ENCODE results near the gene MEF2C.
"Not testable (repeated sequence)": the region's sequence is repeated elsewhere in the genome, so short reads cannot be mapped to it uniquely, and the experiment has no call there.

The MEF2C gene

DNA sequence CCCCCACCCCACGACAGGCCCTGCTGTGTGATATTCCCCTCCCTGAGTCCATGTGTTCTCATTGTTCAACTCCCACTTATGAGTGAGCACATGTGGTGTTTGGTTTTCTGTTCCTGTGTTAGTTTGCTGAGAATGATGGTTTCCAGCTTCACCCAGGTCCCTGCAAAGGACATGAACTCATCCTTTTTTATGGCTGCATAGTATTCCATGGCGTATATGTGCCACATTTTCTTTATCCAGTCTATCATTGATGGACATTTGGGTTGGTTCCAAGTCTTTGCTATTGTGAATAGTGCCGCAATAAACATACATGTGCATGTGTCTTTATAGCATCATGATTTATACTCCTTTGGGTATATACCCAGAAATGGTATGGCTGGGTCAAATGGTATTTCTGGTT, 89.2 kb downstream of the MEF2C start:
- not testable (repeated sequence) for DNase-seq

- DNase-seq = no peak
Observed at GRCh38 chr5:88792144-88792840, 90.7 kb downstream of the MEF2C start.

DNA sequence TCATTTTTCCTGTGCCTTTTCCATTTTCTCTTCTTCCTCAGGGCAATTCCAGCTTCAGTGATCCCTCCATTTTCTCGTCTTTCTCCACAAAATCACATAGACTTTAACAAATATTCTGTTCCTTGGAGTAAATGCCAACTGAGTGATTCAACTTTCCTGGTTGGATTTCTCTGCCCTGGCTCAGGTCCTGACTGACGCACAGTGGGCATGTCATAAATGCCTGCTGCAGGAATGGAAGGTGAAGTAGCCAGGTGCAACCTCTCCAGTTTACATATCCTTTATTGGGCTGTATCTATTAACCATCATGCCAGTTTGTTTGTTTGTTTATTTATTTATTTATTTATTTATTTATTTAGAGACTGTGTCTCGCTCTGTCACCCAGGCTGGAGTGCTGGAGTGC, 95.1 kb downstream of the MEF2C start:
- DNase-seq = no peak

DNA sequence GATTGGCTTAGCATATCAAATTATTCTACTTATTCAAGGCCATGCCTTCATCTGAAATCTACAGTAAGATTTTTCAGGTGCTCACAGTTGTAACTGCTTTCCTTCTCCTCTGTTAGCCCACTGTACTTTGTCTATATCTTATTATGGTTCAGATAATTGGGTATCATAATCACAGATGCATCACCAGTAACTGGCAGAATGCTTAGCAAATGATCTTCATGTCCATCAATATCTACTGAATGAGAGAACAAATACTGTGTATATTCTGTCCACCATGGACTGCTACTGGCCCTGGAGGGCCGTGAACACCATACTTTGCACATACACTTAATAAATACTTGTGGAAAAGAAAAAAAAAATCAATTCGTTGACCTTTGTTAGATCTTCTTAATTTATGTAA, 96.2 kb downstream of the MEF2C start:
- no peak for DNase-seq

- DNase-seq = no peak
Observed at GRCh38 chr5:88785746-88786565, 97.0 kb downstream of the MEF2C start.

- DNase-seq = no peak
Observed at GRCh38 chr5:88782571-88782970, 100.4 kb downstream of the MEF2C start.

DNA sequence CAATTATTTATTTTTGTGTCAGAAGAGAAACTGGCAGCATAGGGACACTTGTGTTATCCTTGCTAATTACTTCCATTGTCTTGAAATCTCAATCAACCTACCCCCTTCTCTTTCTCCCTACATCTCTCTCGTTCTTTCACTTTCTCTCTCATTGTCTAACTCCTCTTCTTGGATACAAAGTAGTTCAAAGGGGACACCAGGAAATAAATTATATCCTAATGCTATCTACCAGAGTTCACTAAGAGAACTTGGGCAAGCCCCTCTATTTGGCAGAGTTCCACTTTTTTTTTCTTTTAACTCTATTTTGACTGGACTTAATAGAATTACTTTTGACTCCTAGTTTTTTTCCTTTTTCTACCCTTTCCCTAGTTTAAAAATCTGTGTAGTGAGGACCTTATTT, 102.2 kb downstream of the MEF2C start:
- DNase-seq = no peak

- DNase-seq = no peak
Observed at GRCh38 chr5:88778736-88779135, 104.2 kb downstream of the MEF2C start.

DNA sequence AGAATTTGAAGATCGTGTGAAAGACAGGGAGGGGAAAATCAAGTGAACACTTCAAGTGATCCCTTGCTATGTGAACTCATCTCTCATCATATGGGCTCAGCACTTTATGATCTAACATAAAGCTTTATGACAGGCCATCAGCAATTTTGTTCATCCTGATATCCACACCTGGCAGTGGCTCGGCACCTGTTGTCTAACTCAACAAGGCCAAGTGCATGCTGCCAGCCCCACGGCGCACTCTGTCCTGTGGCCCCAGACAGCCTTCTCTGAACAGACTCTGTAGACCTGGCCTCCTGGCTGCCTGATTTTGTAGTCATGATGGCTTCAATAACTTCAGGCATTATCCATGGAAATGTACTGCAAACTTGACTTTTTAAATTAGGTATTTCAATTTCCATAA, 106.3 kb downstream of the MEF2C start:
- no peak for DNase-seq

- no peak for DNase-seq
Observed at GRCh38 chr5:88772831-88773230, 110.2 kb downstream of the MEF2C start.

DNA sequence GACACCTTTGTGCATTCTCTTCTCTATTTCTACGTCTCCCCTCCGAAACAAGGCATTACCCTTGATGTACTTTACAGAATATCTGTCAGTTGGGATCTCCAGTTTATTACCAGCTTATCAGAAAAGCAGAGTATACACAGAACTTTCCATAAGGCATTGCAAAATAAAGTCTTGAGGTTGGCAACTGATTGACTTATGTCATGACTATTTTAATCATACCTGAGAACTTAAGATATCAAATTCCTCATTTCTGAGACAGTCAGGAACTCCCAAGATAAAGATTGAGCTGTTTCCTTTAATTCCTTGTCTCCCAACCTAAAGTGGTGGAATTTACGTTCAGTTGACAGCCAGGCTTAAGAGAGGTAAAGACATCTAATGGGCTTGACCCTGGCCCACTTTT, 110.9 kb downstream of the MEF2C start:
- no peak for DNase-seq

- DNase-seq = no peak
Observed at GRCh38 chr5:88770276-88771257, 112.4 kb downstream of the MEF2C start.

DNA sequence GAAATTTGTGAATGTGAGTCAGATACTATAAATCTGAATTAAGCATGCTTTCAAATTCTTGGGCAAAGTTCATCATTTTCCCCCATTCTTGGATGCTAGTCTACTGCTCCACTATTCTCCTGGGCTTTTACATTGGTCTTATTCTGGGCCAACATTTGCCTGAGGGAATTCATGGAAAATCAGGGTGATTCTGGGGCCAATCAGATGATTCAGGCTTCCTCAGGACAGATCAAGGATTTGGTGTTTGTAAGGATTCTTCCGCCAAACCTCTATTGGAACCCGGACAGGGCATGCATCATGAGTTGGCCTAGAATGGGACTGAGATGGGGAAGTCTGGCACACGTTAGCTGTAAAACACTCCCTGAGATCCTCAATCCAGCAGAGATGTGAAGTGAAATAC, 113.8 kb downstream of the MEF2C start:
- no peak for DNase-seq

- DNase-seq = no peak
Observed at GRCh38 chr5:88768411-88768810, 114.6 kb downstream of the MEF2C start.

DNA sequence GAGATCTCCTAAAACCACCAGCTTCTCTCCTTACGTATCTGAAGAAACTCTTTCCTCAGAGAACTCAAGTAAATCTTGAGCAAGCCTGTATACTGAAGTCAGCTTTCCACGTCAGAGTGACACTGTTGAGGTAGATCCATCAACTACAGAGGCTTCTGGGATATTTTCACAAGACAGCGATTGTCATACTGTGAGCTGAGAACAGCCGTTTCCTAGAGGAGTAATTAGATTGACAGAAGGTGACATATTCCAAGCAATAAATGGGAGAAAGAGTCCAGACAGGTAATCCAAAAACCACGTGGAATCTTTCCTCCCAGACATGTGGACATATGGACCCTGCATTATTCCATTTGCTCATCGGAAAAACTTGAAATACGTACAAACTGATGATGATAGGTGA, 117.2 kb downstream of the MEF2C start:
- no peak for DNase-seq

- no peak for DNase-seq
Observed at GRCh38 chr5:88765171-88765570, 117.8 kb downstream of the MEF2C start.

GRCh38 chr5:88761939-88762338, 121.0 kb downstream of the MEF2C start:
- DNase-seq = no peak

- no peak for DNase-seq
Observed at GRCh38 chr5:88761269-88761850, 121.6 kb downstream of the MEF2C start.

DNA sequence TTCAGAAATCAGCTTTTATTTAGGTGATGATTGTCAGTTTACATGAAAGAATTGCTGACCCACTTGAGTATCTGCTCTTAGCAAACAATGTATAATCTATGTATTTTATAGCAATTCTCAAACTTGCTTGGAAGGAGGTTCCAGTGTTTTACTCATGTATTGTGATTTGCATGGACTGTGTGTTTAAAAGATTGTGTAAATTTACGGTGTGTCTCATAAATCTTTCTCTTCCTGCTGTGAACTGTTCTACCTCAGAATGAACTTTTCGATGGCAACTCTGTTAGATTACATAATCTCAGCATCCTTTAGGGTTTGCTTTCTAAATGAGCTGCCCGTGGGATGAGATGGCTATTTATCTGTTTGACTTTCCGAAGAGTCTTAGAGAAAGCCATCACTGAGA, 122.5 kb downstream of the MEF2C start:
- DNase-seq = no peak

DNA sequence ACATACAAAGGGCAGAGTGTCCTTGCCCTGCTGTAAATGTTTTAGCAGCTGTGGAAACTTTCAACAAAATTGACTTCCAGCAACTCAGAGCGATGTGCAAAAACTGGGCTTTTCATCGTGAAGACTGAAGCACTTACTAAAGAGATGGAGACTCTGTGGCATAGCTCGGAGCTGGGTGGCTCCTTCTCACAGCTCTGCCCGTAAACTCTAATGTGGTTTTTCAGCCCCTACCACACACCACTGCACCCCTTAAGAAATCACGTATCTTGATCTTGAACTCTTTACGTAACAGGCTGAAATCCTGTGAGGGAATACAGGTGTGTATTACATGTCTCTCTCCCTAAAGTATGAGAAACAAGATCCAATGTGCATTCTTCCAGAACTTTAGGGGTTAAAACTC, 124.4 kb downstream of the MEF2C start:
- DNase-seq = no peak

GRCh38 chr5:88758184-88758583, 124.8 kb downstream of the MEF2C start:
- no peak for DNase-seq

- no peak for DNase-seq
Observed at GRCh38 chr5:88756953-88757352, 126.0 kb downstream of the MEF2C start.

DNA sequence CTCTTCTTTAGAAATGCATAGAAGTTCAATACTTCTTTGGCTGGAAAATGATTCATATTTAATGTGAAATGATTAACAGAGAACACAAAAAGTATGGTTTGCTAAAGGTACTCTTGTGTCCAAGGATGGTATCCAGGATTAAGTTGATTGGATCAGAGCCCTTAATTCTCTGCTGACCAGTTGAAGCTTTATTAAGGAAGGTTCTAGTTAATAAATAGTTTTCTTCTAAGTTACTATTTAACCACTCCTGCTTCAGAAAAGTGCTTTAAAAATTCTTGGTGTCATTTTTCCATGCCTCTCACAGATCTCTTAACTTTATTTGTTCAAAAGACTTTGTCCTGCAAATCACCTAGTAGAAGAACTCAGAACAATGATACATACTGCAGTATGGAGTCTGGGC, 134.3 kb downstream of the MEF2C start:
- DNase-seq = no peak
